ENCODE measurements around the gene OR51I2.

The OR51I2 gene

DNA sequence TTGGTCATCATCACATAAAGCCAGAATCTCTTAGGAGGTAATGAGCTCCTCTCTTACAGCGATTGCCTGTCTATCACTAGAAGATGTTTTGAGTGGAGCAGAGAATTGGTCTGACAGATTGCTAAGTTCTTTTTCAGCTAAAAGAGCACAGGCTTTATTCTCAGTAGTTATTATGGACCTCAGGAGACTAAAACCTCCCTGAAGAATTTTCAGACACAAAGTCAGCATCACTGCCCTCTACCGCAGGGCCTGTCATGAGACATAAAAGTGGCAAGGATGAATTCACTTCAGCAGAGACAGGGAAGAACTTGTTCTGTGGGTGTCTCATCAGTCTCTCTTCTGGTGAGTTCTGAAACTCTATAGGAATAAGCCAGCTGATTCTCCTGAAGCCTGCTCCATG is at the start of gene OR51I2:
TSS of gene OR51I2 (plus strand) at position 301 of the 400 bp plus-strand sequence. CDS start 4,166 bp downstream, outside the sequence.
- no peak for DNase-seq

- no peak for DNase-seq
Measured at GRCh38 chr11:5405173-5405572, 44.0 kb upstream of the OR51I2 start.

DNA sequence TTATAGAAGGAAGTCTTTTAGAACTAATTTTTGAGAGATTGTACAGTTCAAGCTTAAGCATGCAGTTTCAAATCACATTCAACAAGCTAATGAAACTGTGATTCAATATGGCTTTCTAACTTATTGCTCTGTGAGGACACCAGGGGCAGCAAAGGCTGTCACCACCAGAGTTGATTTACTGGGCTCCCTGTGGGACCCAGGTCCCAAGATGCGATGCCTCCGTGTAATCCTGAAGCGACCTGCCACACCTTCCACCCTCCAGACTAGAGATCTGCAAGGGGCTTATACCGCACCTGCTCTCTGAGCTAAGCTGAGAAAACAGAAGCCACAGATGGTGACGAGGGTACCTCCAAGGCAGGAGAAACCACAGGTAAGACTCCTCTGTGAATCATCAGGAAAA is 28.1 kb upstream of the OR51I2 start:
- DNase-seq = no peak

DNA sequence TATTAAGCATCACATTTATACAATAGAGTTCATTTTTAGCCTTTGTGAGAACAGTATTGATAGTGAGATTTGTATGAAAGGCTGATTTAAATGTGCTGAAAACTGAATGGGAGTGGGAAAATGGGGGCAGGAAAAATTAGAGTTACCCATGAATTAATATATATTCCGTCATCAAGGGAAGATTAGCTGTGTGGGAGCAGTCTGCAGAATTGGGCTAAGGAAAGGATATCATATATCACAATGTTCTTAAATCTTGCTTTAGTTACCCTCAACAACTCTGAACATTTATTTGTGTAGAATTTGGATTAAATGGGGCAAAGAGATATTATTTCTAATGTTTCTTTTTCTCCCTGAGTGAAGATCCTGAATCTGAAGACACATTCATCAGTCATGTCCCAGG is 27.3 kb upstream of the OR51I2 start, which contains the start of gene OR51Q1:
TSS of gene OR51Q1 (plus strand) at position 301 of the 400 bp plus-strand sequence. CDS start at position 391, 90 bp downstream.
- no peak for DNase-seq

GRCh38 chr11:5423131-5423530 is 26.0 kb upstream of the OR51I2 start:
- no peak for DNase-seq

DNA sequence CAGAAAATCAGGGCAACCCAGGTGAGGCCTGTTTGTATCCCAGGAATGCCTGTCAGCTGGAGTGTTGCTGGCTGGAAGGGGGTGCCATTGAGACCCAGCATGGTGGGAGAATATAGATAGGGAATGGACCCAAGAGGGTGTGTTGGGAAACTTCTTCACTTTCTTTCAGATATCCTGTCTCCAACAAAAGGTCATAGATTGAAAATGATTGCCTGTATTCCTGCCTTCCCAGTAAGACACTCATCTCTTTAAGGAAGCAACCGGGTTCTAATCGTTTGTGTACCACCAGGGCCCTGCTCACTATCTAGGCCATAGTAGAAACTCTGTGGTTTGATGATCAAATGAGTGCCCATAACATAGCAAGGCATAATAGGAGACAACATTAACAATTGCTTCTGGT is 7.7 kb upstream of the OR51I2 start, which contains the start of gene OR51I1:
TSS of gene OR51I1 (minus strand) at position 101 of the 400 bp plus-strand sequence. CDS start at position 101, 0 bp downstream.
- DNase-seq = no peak

DNA sequence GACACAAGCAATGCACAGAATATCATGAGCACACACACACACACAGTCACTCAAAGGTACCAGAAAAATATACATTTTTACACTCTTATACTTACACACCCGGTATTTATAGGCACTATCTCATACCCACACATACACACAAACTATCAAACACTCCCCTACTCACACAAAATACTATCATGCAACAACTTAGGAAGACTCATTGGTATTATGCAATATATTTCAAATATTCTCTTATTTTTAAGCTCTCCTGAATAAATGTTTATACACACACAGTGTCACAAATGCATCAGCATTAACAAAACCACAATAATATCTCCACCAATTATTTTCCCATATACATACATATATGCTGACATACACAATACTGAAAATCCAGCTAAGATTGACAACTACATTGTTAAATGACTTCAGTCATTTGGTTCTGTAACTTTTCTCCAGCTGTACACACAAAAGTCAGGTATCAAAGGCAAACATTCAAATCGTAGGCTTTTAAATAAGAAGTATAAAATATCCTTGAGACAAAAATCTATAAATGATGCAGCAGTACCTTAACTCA is 5.2 kb upstream of the OR51I2 start:
- DNase-seq = no peak

- no peak for DNase-seq
Measured at GRCh38 chr11:5449432-5449831, 309 bp downstream of the OR51I2 start.

DNA sequence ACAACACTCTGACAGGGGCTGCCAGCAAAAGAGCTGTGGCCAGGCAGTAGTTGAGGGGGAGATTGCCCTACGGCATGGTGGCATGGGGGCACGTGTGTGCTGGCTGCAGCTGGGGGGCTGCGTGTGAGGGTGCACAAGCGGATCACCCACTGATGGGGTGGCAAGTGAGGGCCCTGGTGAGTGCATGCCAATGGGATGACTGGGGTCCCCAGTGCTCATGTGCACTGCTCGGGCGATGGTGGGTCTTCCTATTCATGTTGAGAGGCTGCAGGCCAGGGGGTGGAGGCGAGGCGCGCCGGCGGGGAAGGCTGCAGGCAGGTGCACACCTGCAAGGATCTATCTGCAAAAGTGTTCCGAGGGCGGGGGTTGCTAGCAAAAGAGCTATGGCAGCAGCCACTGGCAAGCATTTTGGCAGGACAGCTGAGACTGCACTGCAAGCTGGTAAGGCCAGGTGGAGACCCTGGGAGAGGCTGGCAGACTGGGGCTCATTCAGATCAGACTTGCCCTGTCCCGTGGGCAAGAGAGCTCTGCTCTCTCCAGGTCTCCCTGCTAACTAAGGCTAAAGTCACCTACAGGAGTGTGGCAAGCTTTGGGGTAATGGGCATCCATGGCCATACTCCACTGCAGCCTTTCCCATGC is 12.0 kb downstream of the OR51I2 start:
- no peak for DNase-seq

GRCh38 chr11:5467527-5467926 is 18.4 kb downstream of the OR51I2 start:
- DNase-seq = no peak

- no peak for DNase-seq
Measured at GRCh38 chr11:5473921-5474320, 24.8 kb downstream of the OR51I2 start.

GRCh38 chr11:5476186-5476819 is 27.2 kb downstream of the OR51I2 start:
- DNase-seq = peak; percentile 32 to 48

GRCh38 chr11:5486003-5486402 is 36.9 kb downstream of the OR51I2 start:
- no peak for DNase-seq

DNA sequence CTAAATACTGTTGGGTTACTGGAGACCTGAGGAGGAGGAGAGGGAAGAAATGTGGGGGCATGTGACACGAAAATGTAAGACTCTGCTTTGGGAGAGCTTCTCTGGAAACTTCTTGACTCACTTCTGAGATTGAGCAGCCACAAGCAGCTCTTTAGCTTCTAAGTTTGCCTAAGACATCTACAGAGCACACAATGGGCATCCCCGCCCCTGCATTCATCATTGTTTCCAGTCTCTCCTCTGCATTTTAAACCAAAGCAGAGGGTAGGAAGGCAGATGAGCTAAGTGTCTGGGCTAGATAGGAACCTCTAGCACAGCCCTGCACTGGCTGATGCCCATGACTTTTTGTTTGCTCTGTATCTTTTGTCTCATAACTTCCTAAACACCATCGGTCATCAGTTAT is 37.3 kb downstream of the OR51I2 start:
- no peak for DNase-seq

DNA sequence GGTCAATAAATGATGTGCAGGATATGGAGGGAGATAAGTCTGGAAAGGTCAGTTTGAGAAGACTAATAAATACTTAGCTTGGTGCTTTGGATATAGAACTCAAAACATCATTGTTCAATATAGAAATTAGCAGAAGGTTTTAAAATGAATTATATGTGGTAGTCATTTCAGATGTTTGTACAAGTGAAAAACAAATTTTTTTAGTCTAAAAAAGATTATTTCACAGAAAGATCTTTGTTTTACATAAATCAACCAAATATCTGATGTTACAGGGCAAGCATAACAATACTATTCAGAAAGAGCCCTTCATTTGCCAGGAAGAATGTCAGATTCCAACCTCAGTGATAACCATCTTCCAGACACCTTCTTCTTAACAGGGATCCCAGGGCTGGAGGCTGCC is 39.3 kb downstream of the OR51I2 start, which contains the start of gene OR52D1:
TSS of gene OR52D1 (plus strand) at position 301 of the 400 bp plus-strand sequence. CDS start at position 323, 22 bp downstream.
- no peak for DNase-seq

DNA sequence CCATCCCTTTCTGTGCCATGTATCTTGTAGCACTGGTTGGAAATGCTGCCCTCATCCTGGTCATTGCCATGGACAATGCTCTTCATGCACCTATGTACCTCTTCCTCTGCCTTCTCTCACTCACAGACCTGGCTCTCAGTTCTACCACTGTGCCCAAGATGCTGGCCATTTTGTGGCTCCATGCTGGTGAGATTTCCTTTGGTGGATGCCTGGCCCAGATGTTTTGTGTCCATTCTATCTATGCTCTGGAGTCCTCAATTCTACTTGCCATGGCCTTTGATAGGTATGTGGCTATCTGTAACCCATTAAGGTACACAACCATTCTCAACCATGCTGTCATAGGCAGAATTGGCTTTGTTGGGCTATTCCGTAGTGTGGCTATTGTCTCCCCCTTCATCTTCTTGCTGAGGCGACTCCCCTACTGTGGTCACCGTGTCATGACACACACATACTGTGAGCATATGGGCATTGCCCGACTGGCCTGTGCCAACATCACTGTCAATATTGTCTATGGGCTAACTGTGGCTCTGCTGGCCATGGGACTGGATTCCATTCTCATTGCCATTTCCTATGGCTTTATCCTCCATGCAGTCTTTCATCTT is 39.8 kb downstream of the OR51I2 start:
- DNase-seq = no peak

DNA sequence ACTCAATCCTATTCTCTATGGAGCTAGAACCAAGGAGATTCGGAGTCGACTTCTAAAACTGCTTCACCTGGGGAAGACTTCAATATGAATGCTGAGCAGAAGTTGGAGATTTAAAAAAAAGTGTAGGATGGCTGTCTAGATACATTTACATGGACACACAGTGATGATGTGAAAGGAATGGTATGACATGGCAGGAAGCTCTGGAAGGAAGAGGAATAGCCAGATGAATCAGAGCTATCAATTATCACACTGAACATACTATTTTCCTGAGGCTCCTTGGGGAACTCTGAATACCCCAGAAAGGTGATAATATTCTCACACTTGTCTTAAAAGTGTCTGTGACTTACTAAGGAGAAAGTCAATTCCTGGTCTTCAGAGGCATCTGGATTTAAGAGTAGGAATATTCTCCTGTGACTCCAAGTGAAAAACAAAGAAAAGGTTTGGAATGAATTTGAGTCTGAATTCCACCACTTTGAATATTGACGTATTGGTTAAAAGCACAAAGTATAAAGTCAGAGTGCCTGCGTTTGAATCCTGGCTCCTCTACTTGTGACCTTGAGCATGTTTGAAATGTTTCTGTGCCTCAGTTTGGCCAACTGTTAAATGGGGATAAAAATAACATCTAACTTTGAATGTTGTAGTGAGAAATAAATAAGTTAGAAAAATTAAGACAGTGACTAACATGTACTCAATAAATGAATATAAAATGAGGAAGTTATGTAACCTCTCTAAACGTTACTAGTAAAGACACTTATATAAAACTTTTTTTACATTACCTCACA is 40.6 kb downstream of the OR51I2 start:
- DNase-seq = no peak

DNA sequence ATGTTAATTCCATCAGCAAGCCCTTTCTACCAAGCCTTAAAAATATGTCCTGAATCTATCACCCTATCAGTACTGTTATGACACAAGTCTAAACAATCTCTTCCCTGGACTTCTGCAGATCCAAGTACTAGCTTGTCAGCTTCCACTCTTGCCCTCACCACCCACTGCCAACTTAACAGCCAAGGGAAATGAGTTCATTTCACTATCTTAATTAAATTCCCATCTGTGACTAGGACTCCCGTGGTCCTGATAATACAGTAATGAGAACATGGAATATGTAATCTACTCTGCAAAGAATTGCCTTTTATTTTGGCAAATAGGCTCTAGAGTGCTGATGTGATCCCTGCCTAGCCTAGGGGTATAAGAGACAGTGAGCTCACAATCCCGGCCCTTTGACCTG is 50.5 kb downstream of the OR51I2 start:
- DNase-seq = no peak

GRCh38 chr11:5500393-5500801 is 51.3 kb downstream of the OR51I2 start:
- DNase-seq = no peak

GRCh38 chr11:5504403-5504921 is 55.3 kb downstream of the OR51I2 start:
- DNase-seq = no peak

- no peak for DNase-seq
Measured at GRCh38 chr11:5505363-5506048, 56.4 kb downstream of the OR51I2 start.
